OCI-M2 (cell line): ENCODE data around the gene HPX.

Experiments used
- DNase-seq: peaks from one replicate; lab custom pipeline; 2025; ENCODE audit not compliant: unreplicated experiment; lab: John Stamatoyannopoulos, UW

HPX gene

GRCh38 chr11:6468712-6469495 lies 28.1 kb upstream of the HPX start:
- DNase-seq, result no peak

- DNase-seq, result no peak
These were observed 18.3 kb upstream of the HPX start for GRCh38 chr11:6459099-6459450.

- no peak for DNase-seq
These were observed 17.7 kb upstream of the HPX start for GRCh38 chr11:6458352-6459098.

- DNase-seq, result no peak
These were observed 17.0 kb upstream of the HPX start for GRCh38 chr11:6457581-6458320.

GRCh38 chr11:6456361-6457073 lies 15.7 kb upstream of the HPX start:
- no peak for DNase-seq

- no peak for DNase-seq
These were observed 14.3 kb upstream of the HPX start for GRCh38 chr11:6455070-6455469.

- DNase-seq, result no peak
These were observed 12.4 kb upstream of the HPX start for GRCh38 chr11:6453152-6453551.

GRCh38 chr11:6452219-6452618 lies 11.4 kb upstream of the HPX start:
- no peak for DNase-seq

- no peak for DNase-seq
These were observed 7.8 kb upstream of the HPX start for GRCh38 chr11:6448574-6448973.

GRCh38 chr11:6443269-6444003 lies 2.6 kb upstream of the HPX start:
- DNase-seq, result no peak

GRCh38 chr11:6442441-6442840 lies 1.7 kb upstream of the HPX start:
- DNase-seq, result no peak

GRCh38 chr11:6438979-6439571 lies 1.7 kb downstream of the HPX start:
- DNase-seq, result no peak

GRCh38 chr11:6437993-6438392 lies 2.8 kb downstream of the HPX start:
- DNase-seq, result no peak

GRCh38 chr11:6437423-6437822 lies 3.4 kb downstream of the HPX start:
- DNase-seq, result no peak

- DNase-seq, result no peak
These were observed 6.7 kb downstream of the HPX start for GRCh38 chr11:6433998-6434660.

GRCh38 chr11:6431861-6432260 lies 8.9 kb downstream of the HPX start:
- no peak for DNase-seq

- no peak for DNase-seq
These were observed 13.3 kb downstream of the HPX start for GRCh38 chr11:6427516-6427915.

GRCh38 chr11:6420677-6421076 lies 20.1 kb downstream of the HPX start:
- no peak for DNase-seq

- DNase-seq, result no peak
These were observed 21.7 kb downstream of the HPX start, which contains the start of gene APBB1 for GRCh38 chr11:6419009-6419631. Gene APBB1, minus strand, starts transcription at chr11:6419094. Its CDS starts 7,747 bp downstream, at chr11:6411347.
